ENCODE data around the gene GALNT16.

The GALNT16 gene

DNA sequence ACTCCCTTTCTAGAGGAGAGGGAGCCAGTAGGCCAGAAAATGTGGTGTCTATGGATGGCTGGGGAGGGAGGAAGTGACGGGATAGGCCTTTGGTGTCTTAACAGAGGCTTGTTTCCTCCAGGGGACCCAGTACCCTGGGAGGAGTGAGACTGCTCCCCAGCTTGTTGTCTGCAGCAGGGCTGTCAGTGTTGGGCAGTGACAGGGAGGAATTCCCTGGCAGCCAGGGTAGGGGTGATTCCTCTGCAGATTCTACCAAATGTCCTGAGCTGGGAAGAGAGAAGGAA, 64.0 kb downstream of the GALNT16 start:
- DNase-seq (ENCODE audit: low read depth), result no peak
- TF ChIP-seq, protein P1, sequence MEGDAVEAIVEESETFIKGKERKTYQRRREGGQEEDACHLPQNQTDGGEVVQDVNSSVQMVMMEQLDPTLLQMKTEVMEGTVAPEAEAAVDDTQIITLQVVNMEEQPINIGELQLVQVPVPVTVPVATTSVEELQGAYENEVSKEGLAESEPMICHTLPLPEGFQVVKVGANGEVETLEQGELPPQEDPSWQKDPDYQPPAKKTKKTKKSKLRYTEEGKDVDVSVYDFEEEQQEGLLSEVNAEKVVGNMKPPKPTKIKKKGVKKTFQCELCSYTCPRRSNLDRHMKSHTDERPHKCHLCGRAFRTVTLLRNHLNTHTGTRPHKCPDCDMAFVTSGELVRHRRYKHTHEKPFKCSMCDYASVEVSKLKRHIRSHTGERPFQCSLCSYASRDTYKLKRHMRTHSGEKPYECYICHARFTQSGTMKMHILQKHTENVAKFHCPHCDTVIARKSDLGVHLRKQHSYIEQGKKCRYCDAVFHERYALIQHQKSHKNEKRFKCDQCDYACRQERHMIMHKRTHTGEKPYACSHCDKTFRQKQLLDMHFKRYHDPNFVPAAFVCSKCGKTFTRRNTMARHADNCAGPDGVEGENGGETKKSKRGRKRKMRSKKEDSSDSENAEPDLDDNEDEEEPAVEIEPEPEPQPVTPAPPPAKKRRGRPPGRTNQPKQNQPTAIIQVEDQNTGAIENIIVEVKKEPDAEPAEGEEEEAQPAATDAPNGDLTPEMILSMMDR (conservative IDR thresholded peaks at IDR 0.05; ENCODE audit: low read length), result no peak
- H3K4me3 ChIP-seq (ENCODE audit: low read length), result no peak overlapping the region

DNA sequence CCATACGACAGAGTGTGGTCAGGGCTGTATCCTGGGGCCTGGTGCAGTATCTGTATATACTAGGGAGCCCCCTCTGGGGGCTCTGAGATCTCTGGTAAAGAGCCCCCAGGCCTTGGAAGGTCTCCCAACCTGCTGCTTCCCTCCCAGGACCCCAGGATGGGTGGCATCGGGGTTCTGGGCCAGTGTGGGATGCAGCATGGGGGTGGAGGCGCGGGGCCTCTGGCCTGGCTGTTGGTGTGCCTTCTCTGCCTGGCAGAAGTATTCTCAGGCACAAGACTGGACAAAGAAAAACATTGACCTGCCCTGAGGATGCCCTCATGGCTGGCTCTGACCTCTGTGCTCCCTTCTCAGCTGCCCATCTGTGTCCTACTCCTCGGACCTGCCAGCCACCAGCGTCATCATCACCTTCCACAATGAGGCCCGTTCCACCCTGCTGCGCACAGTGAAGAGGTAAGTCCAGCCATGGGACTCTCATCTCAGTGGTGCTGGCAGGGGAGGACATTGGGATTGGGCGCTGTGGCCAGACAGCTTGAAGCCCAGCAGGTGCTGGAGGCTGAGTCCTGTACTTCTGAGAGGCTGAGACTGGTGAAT, 64.5 kb downstream of the GALNT16 start:
- H3K4me3 ChIP-seq (ENCODE audit: low read length), result no peak overlapping the region
- DNase-seq (ENCODE audit: low read depth), result no peak
- TF ChIP-seq, protein P1 (conservative IDR thresholded peaks at IDR 0.05; ENCODE audit: low read length), result no peak

DNA sequence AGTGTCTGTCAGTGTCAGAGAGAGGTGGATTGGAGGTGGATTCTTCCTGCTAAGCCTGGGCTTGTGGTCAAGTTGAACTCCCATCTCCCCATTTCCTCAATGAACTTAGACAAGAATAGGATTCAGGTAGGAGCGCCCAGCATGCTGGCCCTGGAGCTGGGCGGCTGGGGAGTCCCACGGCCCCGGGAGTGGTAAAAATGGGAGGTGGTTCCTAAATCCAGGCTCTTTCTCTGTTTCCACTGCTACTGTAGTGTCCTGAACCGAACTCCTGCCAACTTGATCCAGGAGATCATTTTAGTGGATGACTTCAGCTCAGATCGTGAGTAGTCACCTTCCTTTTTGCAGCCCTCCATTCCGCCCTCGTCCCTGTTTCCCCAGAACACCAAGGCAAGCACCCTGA, 65.1 kb downstream of the GALNT16 start:
- no peak overlapping the region for H3K4me3 ChIP-seq (ENCODE audit: low read length)
- DNase-seq (ENCODE audit: low read depth), result no peak
- TF ChIP-seq, protein P1 (conservative IDR thresholded peaks at IDR 0.05; ENCODE audit: low read length), result no peak

DNA sequence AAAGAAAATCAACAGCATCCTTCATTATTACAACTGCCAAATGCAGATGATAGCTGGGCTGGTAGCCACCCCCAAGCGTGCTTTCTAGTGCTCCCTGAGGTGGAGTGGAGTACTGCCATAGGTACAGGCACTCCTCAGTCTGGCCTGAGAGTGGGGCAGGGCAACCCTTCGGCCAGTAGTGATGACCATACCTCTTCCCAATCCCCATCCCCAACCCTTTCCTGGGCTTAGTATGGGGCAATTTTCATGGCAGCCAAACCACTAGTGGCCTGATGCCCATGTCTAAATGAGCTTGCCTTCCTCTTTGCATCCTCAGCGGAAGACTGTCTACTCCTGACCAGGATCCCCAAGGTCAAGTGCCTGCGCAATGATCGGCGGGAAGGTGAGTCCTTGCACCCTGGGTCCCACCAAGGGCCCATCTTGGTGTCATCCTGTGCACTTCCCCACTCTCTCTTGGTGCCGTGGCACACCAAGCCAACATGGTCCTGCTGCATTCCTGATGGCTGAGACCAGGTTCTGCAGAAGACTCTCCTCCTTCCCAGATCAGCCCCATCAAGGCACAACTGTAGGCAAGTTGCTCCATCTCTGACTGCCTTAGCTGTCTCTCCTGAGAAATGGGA, 65.8 kb downstream of the GALNT16 start:
- H3K4me3 ChIP-seq (ENCODE audit: low read length), result no peak overlapping the region
- TF ChIP-seq, protein P1 (conservative IDR thresholded peaks at IDR 0.05; ENCODE audit: low read length), result no peak
- no peak for DNase-seq (ENCODE audit: low read depth)

DNA sequence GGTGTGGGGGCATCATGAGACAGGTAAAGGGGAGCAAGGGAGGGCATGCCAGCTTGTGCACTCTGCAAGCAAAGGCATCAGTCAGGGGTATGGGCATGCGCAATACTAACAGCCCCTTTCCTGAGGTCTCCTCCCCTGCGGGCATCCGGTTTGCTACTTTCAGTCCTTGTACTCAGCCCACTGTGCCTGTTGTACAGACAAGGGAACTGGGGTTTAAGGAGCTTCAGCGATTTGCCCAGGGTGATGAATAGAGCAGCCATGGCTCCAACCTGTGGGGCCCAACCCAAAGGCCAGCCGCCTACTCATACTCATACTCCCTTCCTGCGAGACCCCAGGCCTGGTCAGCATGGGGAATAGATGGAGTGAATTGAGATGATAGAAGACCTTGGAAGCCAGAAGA, 66.7 kb downstream of the GALNT16 start:
- TF ChIP-seq, protein P1 (conservative IDR thresholded peaks at IDR 0.05; ENCODE audit: low read length), result no peak
- no peak overlapping the region for H3K4me3 ChIP-seq (ENCODE audit: low read length)
- DNase-seq (ENCODE audit: low read depth), result no peak

DNA sequence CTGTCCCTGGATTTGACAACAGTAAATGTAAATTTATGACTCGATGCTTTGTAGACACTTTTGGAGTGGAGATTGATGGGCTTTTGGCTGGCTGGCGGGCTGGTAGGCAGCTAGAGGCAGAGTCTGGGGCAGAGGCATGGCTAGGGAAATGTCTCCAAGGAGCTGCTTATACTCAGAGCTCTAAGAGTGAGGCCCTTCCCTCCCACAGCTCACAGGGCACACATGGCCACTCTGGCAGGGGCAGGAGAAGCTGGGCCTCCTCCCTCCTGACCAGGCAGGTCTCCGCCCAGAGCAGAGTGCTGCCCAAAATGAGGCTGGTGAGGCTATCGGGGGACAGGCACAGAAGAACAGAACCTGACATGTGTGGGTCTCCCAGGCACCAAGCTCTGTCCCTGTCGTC, 67.5 kb downstream of the GALNT16 start:
- no peak for DNase-seq (ENCODE audit: low read depth)
- TF ChIP-seq, protein P1 (conservative IDR thresholded peaks at IDR 0.05; ENCODE audit: low read length), result no peak
- H3K4me3 ChIP-seq (ENCODE audit: low read length), result no peak overlapping the region

DNA sequence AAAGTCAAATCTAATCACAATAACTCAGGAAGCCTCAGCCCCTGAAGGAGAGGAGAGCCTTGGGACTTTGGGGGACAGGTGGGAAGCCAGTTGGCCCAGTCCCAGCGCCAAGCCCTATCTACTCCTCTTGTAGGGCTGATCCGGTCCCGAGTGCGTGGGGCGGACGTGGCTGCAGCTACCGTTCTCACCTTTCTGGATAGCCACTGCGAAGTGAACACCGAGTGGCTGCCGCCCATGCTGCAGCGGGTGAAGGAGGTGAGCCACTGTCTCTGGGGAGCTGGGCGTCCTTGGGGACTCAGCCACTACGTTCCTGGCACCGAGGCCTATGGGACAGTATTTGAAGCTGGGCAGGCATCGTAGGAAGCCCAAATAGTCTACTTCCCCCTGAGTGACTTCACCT, 68.4 kb downstream of the GALNT16 start:
- no peak for DNase-seq (ENCODE audit: low read depth)
- TF ChIP-seq, protein P1 (conservative IDR thresholded peaks at IDR 0.05; ENCODE audit: low read length), result no peak
- no peak overlapping the region for H3K4me3 ChIP-seq (ENCODE audit: low read length)

Data from AG10803 (cell line).